ENCODE measurements around the gene RIPPLY2. TPM values are rescaled to one million over a fixed set of nuclear protein-coding genes. Genes with fewer than 3 reads are reported as not detected.

RIPPLY2 gene
- total and polyA plus RNA-seq, 9 of the 15 experiments (the other 6 are each of a cell fraction or from before 2014, with no cell fraction given): not detected

DNA sequence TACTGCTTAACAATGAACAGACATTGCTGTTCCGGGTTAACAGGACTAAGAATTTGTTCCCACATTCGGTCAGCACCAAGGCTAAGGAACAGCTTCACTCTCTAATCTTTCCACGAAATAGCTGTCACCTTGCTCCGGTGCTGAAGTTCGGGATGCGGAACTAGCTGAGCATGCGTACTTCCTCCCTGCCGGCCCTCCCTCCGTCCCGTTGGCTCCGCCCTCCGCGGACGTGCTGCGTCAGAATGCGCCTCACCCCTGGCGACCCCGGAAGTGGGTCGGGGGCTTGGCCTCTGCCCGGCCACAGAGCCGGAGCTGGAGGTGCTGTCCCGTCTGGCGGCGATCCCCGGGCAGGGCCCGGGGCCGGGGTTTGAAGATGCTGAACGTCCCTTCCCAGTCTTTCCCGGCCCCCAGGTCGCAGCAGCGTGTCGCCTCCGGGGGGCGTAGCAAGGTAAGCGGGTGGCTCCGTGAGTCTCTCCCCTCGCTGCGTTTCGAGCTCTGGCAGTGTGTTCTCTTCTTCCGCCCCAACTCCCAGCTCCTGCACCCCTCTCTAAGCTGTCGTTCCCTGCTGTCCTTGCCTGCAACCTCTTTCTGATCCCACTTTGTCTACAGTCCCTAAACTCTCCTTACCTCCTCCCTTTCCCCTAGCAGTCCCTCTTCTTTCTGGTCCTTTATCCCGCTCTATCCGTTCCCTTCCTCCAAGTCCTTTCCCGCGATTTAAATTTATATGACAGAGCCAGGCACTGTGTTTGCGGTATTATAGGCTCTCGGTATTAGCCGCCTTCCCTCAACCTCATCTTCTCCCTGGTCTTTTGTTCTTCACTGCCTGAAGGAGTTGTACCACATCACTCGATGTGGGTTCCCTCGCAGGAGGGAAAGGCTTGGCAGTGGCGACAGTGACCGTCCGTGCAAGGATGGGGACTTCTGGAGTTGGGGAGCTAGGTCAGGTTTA is 6.5 kb downstream of the RIPPLY2 start, which contains the start of gene CYB5R4 (continued):
- TF ChIP-seq PHF8 (IDR thresholded peaks at IDR 0.05; ENCODE audit: borderline replicate concordance, low read length) (peak; percentile 96), NUFIP1 (IDR thresholded peaks at IDR 0.05; ENCODE audit: partially characterized antibody) (no peak), ZNF561 (CRISPR knock-in tag; conservative IDR thresholded peaks at IDR 0.05) (no peak), CEBPB (tag; IDR thresholded peaks at IDR 0.05) (no peak), IRF2 (CRISPR knock-in tag; IDR thresholded peaks at IDR 0.05) (no peak; the same call in 1 of the 2 replicates), RB1 (IDR thresholded peaks at IDR 0.05; ENCODE audit: low read depth) (peak; percentile 79; the same call in 1 of the 2 replicates), MECOM (CRISPR knock-in tag; IDR thresholded peaks at IDR 0.05) (peak; percentile 89), MAFK (IDR thresholded peaks at IDR 0.05; ENCODE audit: low read length) (no peak), ZNF408 (CRISPR knock-in tag; IDR thresholded peaks at IDR 0.05; ENCODE audit: low read depth) (no peak), U2AF2 (optimal IDR thresholded peaks at IDR 0.05; ENCODE audit: low read depth, low read length) (no peak), BCOR (IDR thresholded peaks at IDR 0.05) (peak; percentile 50; the same call in 1 of the 2 replicates), DACH1 (IDR thresholded peaks at IDR 0.05; ENCODE audit: partially characterized antibody) (no peak), KAT8 (IDR thresholded peaks at IDR 0.05; ENCODE audit: low read depth) (no peak), ZNF764 (CRISPR knock-in tag; IDR thresholded peaks at IDR 0.05; ENCODE audit: low read depth) (no peak), ZNF143 (CRISPR knock-in tag; IDR thresholded peaks at IDR 0.05) (no peak; the same call in 1 of the 2 replicates), ZBTB7A (IDR thresholded peaks at IDR 0.05; ENCODE audit: borderline replicate concordance, control insufficient read depth, low read depth, low read length) (peak; percentile 97), ZNF778 (CRISPR knock-in tag; IDR thresholded peaks at IDR 0.05) (no peak)
- TF ChIP-seq, protein P1, sequence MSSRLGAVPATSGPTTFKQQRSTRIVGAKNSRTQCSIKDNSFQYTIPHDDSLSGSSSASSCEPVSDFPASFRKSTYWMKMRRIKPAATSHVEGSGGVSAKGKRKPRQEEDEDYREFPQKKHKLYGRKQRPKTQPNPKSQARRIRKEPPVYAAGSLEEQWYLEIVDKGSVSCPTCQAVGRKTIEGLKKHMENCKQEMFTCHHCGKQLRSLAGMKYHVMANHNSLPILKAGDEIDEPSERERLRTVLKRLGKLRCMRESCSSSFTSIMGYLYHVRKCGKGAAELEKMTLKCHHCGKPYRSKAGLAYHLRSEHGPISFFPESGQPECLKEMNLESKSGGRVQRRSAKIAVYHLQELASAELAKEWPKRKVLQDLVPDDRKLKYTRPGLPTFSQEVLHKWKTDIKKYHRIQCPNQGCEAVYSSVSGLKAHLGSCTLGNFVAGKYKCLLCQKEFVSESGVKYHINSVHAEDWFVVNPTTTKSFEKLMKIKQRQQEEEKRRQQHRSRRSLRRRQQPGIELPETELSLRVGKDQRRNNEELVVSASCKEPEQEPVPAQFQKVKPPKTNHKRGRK (tag; IDR thresholded peaks at IDR 0.05): no peak
- TF ChIP-seq, protein P2, sequence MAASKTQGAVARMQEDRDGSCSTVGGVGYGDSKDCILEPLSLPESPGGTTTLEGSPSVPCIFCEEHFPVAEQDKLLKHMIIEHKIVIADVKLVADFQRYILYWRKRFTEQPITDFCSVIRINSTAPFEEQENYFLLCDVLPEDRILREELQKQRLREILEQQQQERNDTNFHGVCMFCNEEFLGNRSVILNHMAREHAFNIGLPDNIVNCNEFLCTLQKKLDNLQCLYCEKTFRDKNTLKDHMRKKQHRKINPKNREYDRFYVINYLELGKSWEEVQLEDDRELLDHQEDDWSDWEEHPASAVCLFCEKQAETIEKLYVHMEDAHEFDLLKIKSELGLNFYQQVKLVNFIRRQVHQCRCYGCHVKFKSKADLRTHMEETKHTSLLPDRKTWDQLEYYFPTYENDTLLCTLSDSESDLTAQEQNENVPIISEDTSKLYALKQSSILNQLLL (CRISPR knock-in tag; IDR thresholded peaks at IDR 0.05; ENCODE audit: borderline replicate concordance): no peak
- TF ChIP-seq, protein P3, sequence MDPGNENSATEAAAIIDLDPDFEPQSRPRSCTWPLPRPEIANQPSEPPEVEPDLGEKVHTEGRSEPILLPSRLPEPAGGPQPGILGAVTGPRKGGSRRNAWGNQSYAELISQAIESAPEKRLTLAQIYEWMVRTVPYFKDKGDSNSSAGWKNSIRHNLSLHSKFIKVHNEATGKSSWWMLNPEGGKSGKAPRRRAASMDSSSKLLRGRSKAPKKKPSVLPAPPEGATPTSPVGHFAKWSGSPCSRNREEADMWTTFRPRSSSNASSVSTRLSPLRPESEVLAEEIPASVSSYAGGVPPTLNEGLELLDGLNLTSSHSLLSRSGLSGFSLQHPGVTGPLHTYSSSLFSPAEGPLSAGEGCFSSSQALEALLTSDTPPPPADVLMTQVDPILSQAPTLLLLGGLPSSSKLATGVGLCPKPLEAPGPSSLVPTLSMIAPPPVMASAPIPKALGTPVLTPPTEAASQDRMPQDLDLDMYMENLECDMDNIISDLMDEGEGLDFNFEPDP (CRISPR knock-in tag; IDR thresholded peaks at IDR 0.05): no peak
- TF ChIP-seq, protein P4, sequence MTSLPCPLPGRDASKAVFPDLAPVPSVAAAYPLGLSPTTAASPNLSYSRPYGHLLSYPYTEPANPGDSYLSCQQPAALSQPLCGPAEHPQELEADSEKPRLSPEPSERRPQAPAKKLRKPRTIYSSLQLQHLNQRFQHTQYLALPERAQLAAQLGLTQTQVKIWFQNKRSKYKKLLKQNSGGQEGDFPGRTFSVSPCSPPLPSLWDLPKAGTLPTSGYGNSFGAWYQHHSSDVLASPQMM (CRISPR knock-in tag; IDR thresholded peaks at IDR 0.05): no peak
- TF ChIP-seq, protein P5, sequence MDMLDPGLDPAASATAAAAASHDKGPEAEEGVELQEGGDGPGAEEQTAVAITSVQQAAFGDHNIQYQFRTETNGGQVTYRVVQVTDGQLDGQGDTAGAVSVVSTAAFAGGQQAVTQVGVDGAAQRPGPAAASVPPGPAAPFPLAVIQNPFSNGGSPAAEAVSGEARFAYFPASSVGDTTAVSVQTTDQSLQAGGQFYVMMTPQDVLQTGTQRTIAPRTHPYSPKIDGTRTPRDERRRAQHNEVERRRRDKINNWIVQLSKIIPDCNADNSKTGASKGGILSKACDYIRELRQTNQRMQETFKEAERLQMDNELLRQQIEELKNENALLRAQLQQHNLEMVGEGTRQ (CRISPR knock-in tag; IDR thresholded peaks at IDR 0.05): peak; percentile 68
